ENCODE results near the gene TRIM3. TPM values are rescaled to one million over a fixed set of nuclear protein-coding genes. Genes with fewer than 3 reads are reported as not detected.
"Not testable (repeated sequence)": the region's sequence is repeated elsewhere in the genome, so short reads cannot be mapped to it uniquely, and the experiment has no call there.

TRIM3 gene
- total RNA-seq (2014; rRNA removed; shearing (Covaris generic)): 10.6 and 15.1 TPM in 2 replicates

DNA sequence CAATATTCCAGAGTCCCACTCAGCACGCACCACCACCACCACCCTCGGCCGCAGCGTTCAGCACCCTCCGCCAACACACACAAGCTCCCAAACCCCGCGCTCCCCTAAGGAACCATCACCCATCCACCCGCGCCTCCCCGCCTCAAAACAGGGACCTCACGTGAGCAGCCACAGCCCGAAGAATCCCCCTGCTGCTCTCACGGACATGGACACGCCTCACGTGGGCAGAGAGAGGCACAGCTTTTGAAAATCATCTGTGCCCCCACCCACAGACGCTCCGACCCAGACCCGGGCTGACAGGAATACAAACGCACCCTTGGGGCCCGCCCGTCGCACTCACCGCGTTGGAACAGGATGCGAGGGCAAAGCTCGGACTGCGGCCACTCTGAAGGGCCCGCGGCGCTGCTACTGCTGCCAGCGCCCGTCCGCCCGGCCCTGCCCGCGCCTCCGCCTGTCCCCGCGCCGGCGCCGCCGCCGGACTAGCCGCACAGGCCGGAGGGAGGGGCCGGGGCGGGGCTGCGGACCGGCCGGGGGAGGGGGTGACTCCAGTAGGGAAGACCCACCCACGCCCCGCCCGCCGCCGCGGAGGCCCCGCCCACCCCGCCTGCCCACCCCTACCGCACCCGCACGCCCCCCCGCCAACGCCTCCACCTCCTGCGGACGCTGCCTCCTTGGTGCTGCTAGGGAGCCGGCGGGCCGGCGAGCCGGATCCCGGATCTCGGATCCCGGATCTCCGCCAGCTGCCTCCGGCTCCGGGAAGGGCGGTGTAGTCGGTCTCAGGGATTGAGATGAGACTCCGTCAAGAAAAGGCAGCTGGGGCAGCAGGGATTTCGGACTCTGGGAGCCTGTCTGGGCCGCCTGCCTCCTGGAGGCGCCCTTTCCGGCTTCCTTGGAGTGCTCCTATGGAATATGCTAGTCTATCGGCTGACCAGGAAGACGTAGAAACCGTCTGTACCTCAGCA is at the start of gene TRIM3:
TSS of gene TRIM3 (minus strand) at position 491 of the 962 bp plus-strand sequence. CDS start 8,246 bp downstream, outside the sequence.
- peak; percentile 80 for DNase-seq (ENCODE audit: low spot score)

DNA sequence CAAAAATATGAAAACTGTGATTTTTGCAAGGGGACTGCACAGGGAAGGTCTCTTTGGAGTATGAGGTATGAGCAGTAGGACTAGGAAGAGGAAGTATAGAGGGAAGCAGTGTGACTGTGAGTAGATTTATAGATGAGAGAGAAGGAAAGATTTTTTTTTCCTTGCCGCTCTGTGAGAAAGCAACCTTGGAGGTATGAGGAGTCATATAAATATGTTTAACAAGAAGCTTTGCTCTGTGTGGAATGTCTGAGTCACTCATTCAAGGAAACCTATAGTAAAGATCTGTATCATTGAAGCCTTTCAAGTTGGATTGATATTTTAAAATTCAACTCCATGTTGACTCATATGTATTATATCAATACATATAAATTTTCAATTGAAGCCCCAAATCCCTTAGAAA is 49.5 kb upstream of the TRIM3 start:
- DNase-seq (ENCODE audit: low spot score): no peak

DNA sequence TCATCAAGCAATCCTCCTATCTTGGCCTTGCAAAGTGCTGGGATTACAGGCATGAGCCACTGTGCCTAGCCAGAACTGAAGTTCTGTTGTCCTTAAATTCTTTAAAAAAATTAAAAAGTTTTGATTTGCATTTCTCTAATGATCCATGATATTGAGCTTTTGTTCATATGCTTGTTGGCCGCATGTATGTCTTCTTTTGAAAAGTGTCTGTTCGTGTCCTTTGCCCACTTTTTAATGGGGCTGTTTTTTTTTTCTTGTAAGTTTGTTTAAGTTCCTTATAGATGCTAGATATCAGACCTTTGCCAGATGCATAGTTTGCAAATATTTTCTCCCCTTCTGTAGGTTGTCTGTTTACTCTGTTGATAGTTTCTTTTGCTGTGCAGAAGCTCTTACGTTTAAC is 48.2 kb upstream of the TRIM3 start:
- DNase-seq (ENCODE audit: low spot score): not testable (repeated sequence)

DNA sequence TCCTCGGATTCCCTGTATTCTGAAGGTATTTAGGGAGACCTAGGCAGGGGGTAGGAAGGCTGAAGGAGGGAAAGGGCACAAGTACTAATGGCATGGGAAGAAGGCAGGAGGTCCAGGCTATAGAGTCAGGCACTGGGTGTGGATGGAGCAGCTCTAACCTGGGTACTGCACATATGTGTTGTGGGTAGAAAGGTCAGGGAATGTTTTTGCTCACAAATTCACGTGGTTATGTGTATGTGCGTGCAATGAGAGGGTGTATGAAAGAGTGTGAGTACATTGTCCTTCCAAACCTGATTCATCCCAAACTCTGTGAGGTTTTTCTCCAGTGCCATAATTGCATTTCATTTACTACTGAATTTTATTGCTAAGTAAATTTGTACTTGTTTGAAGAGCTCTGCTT is 46.5 kb upstream of the TRIM3 start:
- no peak for DNase-seq (ENCODE audit: low spot score)

DNA sequence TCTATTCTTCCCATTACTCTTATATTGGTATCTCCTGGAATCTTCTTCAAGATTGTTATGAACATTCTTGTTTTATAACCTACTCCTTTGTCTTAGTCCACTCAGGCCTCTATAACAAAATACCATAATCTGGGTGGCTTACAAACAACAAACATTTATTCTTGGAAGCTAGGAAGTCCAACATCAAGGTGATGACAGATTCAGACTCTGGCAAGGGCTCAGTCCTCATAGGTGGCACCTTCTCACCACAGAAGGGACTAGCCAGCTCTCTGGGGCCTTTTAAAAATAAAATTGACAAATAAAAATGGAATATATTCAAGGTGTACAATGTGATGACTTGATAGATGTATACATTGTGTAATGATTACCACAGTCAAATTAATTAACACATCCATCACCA is 43.1 kb upstream of the TRIM3 start:
- DNase-seq (ENCODE audit: low spot score): no peak

DNA sequence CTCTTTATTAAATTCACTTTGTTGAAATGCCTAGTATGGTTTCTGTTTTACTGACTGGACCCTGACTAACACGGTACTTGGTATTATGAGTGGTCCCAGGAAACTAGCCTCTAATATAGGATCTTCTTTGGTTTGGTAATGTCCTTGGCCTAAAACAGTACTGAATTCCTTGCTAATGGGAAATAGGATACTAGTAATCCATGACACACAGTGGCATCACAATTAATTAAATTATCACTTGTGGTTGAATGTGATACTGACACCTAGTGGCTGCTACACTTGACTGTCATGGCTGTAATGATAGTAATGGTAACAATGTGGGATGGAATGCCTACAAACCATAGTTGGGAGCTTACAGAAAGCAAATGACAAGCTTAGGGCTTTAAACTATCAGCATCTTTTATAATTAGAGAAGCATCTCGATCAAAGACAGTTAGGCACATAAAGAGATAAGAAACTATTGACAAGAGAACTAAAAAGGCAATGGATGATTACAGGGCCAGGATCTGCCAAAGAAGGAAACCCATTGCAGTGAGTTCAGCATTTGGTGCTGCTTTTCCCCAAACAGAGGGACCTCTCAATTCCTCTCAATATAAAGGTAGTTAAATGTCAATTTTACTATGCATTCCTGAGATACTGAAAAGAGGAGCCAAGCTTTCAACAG is 32.0 kb upstream of the TRIM3 start:
- peak; percentile 51 for DNase-seq (ENCODE audit: low spot score)

DNA sequence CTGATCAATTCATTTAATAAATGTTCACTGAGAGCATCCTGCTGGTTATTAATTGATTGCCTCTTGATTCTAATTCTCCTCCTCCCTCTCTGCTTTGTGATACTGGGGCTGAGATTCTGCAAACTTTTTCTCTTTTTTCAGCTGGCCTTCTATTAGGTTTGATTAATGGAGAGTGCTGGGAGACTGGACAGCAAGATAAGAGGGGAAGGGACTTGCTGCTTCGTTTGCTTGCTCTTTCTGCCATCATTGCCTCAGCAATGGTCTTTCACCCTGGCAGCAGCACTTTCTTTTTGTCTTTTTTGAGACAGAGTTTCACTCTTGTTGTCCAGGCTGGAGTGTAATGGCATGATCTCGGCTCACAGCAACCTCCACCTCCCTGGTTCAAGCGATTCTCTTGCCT is 30.4 kb upstream of the TRIM3 start:
- DNase-seq (ENCODE audit: low spot score): no peak

DNA sequence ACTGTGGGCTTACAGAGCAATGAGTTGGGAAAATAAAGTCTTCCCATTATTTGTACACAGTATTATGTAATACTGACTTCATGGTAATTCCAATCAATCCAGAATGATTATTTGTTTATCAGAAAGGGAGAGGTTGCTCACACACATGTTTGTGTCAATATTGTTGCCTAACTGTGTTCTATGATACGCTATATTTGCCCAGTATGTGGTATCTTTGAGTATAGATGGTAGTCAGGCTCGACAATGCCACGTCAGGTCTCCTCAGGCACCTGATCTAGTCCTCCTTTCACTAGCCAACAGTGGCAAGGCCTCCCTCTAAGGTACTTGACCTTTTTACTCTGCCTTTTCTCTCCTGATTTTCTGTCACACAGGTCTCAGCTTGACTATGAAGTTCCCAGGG is 28.6 kb upstream of the TRIM3 start:
- no peak for DNase-seq (ENCODE audit: low spot score)

DNA sequence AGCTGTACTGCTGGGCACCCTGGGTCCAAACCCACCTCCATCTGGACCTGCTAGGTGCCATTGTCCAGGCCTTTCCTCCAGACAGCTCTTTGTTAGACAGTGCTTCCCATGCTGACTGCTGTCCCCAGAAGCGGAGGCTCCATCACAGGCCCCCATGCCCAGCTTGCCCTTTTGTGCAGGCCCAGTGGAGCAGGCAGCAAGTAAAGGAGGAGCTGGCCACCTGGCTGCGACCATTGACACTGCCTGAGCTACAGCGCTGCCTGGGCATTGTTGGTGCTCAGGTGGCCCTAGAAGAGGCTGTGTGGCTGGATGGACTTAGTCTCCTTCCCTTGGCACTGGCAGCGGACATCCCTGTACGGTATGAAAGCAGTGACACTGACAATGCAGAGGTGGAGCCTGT is 24.8 kb upstream of the TRIM3 start:
- no peak for DNase-seq (ENCODE audit: low spot score)

DNA sequence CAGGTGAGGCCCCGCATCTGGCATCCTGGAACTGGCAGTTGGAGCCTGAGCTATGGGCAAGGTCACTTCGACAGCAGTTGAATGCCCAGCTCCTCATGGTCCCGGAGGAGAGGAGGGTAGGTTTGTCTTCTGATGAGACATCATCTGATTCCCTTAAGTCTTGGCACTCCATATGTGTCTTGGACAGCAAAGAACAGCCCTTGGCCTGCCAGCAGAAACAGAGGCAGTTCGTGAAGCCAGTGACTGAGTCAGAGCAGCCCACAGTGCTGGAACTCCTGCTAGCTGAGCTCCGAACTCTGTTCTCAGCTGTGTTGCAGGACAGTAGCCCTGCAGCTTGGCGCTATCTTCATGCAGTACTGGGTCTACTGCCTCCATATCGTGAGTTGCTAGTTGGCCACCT is 24.4 kb upstream of the TRIM3 start:
- no peak for DNase-seq (ENCODE audit: low spot score)

DNA sequence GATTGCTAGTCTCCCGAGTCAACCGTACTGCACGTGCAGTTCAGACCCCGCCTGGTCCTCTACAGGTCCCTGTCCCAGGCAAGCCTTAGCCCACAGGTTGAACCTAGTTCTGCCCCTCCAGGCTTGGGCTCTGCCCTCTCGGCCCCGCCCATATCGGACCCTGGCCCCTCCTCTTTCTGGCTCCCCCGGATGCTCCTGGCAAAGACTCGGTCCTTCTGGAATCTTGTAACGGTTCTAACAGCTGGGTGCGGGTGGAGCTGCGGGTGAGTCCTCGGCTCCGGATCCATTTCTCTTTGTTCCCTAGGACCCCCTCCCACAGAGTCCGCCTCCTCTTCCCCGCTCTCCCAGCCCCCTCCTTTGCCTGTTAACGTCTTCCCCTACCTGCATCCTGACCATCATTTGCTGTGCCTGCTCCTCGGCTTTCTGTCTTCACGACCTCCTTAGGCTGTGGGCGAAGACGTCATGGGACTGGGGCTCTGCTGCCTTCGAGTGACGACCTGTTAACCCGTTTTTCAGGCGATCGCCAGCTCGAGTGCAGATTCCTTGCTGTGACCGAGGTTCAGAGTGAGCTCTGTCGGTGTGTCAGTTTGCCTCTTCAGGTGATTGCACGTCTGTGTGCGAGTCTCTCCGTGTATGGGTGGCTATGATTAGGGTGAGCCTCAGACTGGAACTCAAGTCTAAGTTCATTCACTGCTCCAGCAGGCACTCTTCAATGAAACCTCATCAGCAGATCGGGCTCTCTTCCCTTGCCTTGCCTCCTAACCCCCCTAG is 23.5 kb upstream of the TRIM3 start, which contains the start of gene DNHD1:
TSS of gene DNHD1 (plus strand) at position 212 of the 771 bp plus-strand sequence. CDS start 936 bp downstream, outside the sequence.
- DNase-seq (ENCODE audit: low spot score): no peak

DNA sequence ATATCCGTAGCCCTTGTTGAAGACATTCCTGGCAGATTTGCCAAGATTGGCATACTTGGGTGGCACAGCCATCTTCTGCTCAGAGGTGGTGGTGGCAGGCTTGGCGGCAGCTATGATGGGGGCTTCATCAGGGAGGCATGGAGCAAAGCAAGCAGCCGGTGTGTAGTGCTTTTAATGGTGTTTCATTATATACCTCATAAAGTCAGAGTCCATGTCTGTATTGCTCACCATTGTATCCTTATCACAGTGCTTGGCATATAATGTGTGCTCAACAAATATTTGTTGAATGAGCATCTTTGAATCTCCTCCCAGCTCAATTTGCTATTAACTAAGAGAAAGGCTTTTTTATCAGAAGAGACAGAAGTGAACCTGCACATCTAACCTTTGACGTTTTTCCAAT is 15.6 kb upstream of the TRIM3 start:
- DNase-seq (ENCODE audit: low spot score): no peak

DNA sequence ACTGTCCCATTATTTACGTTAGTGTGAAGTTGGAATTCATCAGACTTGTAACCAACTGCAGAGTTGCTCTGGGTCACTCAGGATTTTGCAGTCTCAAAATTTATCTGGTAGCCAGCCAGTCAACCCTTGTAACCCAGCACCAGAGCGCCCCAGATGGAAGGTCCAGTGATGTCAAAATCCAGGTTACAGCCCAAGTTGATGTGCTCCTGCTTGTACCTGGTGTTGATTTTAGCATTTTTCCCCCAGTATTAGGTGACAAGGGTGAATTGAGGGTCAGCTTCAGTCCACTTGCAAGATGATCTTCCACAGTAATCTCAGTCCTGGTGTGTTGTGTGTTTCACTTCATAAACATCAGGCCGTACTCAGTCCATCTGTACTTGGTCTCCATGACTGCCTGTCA is 15.1 kb upstream of the TRIM3 start:
- no peak for DNase-seq (ENCODE audit: low spot score)

DNA sequence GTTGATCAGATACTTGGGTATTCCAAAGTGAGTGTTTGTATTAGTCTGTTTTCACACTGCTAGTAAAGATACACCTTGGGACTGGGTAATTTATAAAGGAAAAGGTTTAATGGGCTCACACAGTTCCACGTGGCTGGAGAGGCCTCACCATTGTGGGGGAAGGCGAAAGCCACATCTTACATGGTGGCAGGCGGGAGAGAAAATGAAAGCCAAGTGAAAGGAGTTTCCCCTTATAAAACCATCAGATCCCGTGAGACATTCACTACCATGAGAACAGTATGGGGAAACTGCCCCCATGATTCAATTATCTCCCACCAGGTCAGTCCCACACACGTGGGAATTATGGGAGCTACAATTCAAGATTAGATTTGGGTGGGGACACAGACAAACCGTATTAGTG is 14.6 kb upstream of the TRIM3 start:
- no peak for DNase-seq (ENCODE audit: low spot score)

DNA sequence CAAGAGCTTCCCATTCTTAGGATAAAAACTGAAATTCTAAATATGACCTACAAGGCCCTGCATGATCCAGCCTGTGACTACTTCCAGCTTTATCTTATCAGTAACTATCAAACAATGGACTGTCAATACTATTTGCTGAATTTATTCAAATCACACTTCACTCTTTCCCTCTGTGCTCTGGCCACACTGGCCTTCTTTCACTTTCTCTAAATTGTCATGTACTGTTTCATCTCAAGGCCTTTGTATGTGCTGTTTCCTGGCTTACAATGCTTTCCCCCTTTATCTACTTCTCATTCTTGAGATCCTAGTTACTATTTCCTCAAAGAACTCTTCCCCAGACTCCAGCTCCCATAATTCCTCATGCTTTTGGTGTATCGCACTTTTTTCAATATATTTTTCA is 13.2 kb upstream of the TRIM3 start:
- DNase-seq (ENCODE audit: low spot score): no peak

DNA sequence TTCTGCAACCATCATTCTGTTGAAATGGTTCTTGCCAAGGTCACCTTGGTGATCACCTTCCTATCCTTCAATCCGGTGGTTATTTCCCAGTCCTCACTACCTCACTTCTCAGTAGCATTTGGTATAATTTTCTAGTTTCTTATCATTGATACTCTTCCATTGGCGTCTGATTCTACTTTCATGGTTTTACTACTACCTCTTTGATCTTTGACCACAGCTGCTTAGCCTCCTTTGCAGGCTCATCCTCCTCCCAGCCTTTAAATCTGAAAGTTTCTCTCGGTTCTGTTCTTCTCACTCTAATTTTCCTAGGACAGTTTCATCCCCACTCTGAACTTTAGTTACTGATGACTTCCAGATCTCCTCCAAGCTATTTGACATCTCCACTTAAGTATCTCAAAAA is 12.5 kb upstream of the TRIM3 start:
- no peak for DNase-seq (ENCODE audit: low spot score)

DNA sequence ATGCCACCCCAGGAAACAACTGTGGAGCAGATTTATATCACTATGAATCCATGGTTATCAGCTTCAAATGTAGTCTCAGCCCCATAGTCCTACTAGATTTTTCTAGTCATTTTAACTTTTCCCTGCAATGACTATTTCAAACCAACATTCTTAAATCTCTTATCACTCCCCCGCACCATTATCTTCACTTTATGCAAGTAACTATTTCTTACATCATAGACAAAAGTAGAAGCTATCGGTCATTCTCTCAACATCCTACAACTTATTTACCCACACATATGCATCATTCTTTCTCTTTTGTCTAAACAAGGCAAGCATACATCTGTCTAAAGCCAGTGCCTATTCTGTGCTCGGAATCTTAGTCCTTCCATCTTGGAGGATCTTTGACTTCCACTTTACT is 11.9 kb upstream of the TRIM3 start:
- no peak for DNase-seq (ENCODE audit: low spot score)

DNA sequence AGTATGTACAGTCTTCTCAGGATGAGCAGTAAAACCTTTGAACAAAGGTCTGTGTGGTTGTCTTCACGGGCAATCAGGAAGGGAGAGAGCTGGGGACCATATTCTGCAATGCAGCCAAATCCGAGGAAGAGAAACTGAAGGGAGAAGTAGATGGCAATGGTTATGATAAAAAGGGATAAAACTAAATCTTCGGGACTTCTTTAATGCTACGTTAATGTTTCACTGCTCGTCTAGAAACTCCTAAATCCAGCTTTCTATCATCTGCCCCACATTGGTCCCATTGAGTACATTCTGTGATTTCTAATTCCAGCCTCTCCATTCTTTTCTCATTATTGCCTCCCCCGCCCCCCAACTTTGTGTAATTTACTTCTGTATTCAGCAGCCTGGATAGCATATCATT is 9.3 kb upstream of the TRIM3 start:
- DNase-seq (ENCODE audit: low spot score): no peak

DNA sequence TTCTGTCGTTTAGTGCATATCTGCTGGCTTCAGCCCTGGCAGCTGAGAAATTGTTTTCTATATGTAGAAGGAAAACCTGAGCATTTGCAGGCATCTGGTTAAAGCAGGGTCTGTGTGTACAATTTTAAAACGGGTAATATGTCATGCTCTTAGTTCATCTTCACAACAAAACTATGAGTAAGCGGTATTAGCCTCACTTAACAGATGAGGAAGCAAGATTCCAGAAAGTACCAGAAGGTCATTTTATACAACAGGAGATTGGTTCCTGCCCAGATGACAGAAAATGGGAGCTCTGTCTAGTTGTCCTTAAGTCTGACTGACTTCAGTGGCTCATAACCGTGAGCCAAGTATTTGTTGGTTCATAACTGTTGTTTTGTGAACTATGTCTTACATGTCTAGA is 8.7 kb upstream of the TRIM3 start:
- DNase-seq (ENCODE audit: low spot score): no peak

DNA sequence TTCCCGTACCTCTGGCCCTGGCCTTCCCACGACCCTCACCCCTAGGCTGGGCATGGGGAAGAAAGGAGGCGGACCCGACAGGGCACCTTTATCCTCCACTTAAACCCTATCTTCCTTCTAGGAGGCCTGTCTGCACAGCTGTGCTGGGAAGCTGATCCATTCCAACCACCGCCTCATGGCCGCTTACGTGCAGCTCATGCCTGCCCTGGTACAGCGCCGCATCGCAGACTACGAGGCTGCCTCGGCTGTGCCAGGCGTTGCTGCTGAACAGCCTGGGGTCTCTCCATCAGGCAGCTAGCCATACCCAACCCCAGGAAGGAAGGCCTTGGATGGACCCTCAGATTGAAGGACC is 8.2 kb upstream of the TRIM3 start:
- DNase-seq (ENCODE audit: low spot score): no peak

DNA sequence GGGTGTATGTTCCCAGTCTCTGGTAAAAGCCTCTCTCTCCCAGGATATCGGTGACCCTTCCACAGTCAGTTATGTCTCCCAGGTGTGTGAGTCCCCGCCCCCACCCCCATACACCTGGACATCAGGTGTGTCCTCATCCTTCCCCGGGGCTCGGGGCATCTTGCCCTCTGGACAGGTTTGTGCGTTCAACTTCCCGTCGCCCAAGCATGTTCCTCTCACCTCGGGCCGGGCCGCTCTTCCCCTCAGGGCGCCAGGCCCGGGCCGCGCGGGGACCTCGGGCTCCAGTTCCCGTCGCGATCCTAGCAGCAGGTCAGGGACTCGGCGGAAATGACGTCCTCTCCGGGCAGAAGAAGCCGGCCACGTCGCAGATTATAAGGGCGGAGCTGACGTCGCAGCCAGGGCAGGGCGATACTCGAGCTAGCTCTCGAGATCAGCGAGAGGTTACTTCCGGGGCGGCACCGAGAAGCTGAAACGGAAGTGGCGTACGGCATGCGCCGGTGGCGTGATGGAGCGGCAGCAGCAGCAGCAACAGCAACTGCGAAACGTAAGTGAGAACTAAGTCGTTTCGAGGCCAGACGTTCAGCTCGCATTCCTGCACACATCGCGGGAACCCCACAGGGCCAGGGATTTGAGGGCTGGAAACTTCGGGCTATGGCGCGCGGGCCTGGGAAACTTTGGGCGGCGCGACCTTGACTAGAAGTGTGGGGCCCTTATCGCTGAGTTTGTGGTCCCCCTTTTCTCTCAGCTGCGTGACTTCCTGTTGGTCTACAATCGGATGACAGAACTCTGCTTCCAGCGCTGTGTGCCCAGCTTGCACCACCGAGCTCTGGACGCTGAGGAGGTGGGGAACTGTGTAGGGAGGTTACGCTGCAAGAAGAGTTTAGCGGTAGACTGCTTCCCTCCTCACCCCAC is 7.5 kb upstream of the TRIM3 start, which contains the start of the genes ARFIP2 and TIMM10B:
TSS of gene ARFIP2 (minus strand) at position 320 of the 912 bp plus-strand sequence. CDS start 910 bp downstream, outside the sequence.
TSS of gene TIMM10B (plus strand) at position 490 of the 912 bp plus-strand sequence. CDS start at position 506, 16 bp downstream.
- peak; percentile 100 for DNase-seq (ENCODE audit: low spot score)

Measured in H4 (cell line).